T-helper 2 cell treated with Interferon-gamma antibody and Interleukin-4, amounts not matched to agents 100 ng/mL and 5 ng/mL, for 36 hours (primary cell): ENCODE measurements around the gene CAMLG. TPM values are rescaled to one million over a fixed set of nuclear protein-coding genes. Genes with fewer than 3 reads are reported as not detected.
"Not testable (repeated sequence)": the region's sequence is repeated elsewhere in the genome, so short reads cannot be mapped to it uniquely, and the experiment has no call there.

Experiments used
- intact Hi-C: fragments of 100-400 bp; cut with micrococcal nuclease; formaldehyde crosslinking; loops from one replicate; pipeline ENCODE4 v1.15.1; 2023
- total RNA-seq: library from RNA; stranded (reverse); gene quantifications from 2 replicates; pipeline ENCODE4 v1.2.3, GENCODE V29; 2022

CAMLG gene
- total RNA-seq: 20.4 and 22.5 TPM in 2 replicates

DNA sequence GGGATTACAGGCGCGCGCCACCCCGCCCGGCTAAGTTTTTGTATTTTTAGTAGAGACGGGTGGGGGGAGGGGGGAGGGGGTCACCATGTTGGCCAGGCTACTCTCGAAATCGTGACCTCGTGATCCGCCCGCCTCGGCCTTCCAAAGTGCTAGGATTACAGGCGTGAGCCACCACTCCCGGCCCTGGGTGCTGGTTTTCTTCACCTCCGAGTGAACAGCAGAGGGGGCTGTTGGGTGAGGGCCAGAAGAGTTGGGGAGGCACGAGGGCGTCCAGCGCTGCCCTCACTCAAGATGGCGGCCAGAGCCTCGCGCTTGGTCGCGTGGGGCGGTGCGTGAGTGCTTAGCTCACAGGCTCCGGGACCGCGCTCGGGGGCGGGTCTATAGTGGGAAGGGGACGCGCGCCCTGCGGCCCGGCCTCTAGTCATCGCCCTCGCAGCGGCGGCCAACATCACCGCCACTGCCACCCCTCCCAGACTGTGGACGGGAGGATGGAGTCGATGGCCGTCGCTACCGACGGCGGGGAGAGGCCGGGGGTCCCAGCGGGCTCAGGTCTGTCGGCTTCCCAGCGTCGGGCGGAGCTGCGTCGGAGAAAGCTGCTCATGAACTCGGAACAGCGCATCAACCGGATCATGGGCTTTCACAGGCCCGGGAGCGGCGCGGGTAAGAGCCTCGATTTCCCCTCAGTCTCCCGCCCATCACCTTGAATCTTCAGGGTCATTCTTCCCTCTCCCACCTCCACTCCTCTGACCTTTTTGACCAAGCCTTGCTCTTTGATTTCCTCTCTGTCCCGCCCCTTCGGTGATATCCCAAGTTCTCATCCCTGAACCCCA, at the start of gene CAMLG:
CAMLG (plus strand) TSS at position 416 of the 830 bp plus-strand sequence; CDS start at position 489, 73 bp downstream.
- intact Hi-C loops: loop anchor here (1.0 to 10.0 kb wide), 13 partner anchors 20 to 1776 kb away; partner anchors contain the start of genes AFF4, C5orf24, CDKN2AIPNL and DDX46

DNA sequence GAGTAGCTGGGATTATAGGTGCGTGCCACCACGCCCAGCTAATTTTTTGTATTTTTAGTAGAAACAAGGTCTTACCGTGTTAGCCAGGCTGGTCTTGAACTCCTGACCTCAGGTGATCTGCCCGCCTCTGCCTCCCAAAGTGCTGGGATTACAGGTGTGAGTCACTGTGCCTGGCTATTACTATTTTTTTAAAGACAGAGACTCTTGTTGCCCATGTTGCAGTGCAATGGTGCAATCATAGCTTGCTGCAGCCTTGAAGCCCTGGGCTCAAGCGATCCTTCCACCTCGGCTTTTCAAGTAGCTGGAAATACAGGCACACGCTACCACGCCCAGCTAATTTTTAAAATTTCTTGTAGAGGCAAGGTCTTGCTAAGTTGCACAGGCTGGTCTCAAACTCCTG, 48.2 kb upstream of the CAMLG start:
- intact Hi-C loops: not testable (repeated sequence)

DNA sequence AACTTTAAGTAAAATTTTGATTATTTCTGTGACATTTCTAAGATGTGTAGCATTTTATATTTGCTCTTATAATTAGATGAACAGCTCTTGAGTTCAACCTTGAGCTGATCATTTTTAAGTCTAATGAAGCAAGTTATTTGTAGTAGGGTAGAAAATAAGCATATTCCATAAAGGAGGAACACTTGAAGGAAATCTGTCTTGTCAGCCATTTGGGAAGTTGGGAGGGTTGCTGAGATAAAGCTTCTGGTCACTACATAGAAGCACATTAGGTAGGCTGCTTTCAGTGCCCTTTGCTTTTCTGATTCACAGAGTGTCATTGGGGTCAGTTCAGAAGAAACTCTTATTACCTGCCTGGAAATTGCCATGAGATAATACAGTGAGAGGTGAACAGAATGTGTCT, 45.6 kb upstream of the CAMLG start:
- intact Hi-C loops: no loop called here

DNA sequence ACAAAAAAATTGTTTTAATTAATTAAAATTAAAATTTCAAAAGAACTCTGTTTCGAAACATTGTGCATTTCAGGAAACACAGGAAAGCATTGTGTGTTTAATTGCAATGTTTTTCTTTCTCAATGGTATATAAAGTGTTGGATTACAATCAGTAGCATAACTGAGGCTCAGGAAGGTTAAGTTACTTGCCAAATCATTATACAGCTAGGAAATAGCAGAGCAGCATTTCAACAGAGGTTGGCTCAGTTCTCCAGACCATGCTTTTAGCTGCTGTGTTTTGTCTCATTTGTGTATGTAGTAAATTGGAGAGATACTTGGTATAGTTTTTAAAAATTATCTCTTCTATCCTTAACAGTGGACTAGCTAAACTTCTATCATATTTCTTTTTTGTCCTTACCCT, 30.0 kb upstream of the CAMLG start:
- intact Hi-C loops: no loop called here

GRCh38 chr5:134714120-134714519, 24.2 kb upstream of the CAMLG start:
- intact Hi-C loops: no loop called here

DNA sequence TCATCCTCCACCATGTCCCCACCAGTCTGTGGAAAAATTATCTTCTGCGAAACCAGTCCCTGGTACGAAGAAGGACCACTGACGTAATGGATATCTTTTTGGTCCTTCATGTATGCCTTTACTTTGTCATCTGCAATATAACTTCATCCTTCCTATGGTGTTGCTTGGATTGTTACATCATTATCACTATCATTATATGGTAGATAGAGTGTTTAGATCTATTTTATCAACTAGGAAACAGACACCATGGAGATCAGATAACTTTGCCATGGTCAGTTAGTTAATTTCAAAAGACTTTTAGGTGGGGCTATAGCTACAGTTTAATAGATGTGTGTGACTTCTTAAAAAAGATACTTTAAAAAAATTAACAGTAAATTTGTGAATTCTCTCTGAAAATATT, 23.8 kb upstream of the CAMLG start:
- intact Hi-C loops: no loop called here

- intact Hi-C loops: not testable (repeated sequence)
Measured at GRCh38 chr5:134715466-134715865, 22.9 kb upstream of the CAMLG start.

DNA sequence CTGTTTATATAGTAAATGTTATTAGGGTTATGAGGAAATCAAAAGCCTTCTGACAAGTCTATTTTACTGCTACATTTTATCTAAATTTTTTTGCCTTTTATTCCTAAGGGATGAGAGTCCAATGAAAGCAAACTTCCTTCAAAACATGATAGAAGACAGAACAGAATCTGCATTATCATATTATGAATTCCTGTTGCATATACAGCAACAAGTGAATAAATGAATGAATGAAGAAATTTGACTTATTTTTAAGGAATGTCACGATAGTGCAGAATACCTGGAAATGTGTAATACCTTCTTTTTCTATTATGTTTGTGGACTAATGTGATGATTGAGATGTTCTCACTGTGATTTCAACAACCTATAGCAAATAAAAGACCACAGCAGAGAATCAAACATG, 13.5 kb upstream of the CAMLG start:
- intact Hi-C loops: no loop called here

DNA sequence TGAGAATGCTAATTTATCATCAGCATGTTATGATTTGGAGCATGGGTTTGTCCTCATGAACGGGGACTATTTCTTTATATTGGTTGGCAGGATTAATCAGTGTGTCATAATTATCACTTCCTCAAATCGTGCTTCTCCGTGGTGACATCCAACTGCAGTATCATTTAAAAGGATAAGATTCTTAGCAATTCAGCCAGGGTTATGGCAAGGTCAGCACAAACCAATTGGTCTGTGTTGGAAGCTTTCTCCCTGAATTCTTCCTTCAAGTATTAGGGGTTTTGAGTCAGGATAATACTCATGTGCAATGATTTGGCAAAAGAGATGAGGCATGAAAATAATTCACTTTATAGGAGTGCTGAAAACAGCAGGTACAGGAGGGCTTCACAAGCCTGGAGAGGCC, 5.5 kb upstream of the CAMLG start:
- intact Hi-C loops: loop anchor here (10.0 kb wide), 1 partner anchor 318 kb away; the partner anchor contains the start of gene CDKN2AIPNL

DNA sequence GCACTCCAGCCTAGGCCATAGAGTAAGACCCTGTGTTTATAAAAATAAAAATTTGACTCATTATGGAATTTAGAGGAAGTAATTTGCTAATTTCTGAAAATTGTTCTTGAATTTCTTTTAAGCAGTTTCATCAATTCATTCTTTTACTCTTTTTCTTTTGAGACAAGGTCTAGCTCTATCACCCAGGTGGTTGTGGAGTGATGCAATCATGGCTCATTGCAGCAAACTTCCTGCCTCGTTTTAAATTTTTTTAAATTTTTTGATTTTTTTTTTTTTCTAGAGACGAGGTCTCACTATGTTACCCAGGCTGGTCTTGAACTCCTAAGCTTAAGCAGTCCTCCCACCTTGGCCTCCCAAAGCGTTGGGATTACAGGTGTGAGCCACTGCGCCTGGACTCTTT, 3.1 kb upstream of the CAMLG start:
- intact Hi-C loops: loop anchor here (5.0 to 10.0 kb wide), 2 partner anchors 320 to 733 kb away; partner anchors contain the start of genes CDKN2AIPNL and VDAC1

- intact Hi-C loops: loop anchor here (5.0 to 10.0 kb wide), 2 partner anchors 321 to 734 kb away; partner anchors contain the start of genes CDKN2AIPNL and VDAC1
Measured at GRCh38 chr5:134736173-134736812, 2.1 kb upstream of the CAMLG start.

GRCh38 chr5:134738963-134739661, 764 bp downstream of the CAMLG start:
- intact Hi-C loops: loop anchor here (1.0 to 10.0 kb wide), 14 partner anchors 19 to 1776 kb away; partner anchors contain the start of genes AFF4, C5orf24, CDKN2AIPNL and DDX46

- intact Hi-C loops: no loop called here
Measured at GRCh38 chr5:134741052-134741451, 2.7 kb downstream of the CAMLG start.

- intact Hi-C loops: no loop called here
Measured at GRCh38 chr5:134742134-134742533, 3.8 kb downstream of the CAMLG start.

GRCh38 chr5:134749415-134749814, 11.1 kb downstream of the CAMLG start:
- intact Hi-C loops: no loop called here

GRCh38 chr5:134758176-134758503, 19.8 kb downstream of the CAMLG start:
- intact Hi-C loops: loop anchor here (1.0 to 5.0 kb wide), 7 partner anchors 20 to 532 kb away; partner anchors contain the start of genes C5orf24, CAMLG, CDKN2AIPNL and PCBD2

- intact Hi-C loops: loop anchor here (1.0 to 5.0 kb wide), 7 partner anchors 20 to 532 kb away; partner anchors contain the start of genes C5orf24, CAMLG, CDKN2AIPNL and PCBD2
Measured at GRCh38 chr5:134758504-134759341, 20.4 kb downstream of the CAMLG start, which contains the start of gene DDX46. DDX46 (plus strand) TSS chr5:134758779; CDS start chr5:134758939, 160 bp downstream.

DNA sequence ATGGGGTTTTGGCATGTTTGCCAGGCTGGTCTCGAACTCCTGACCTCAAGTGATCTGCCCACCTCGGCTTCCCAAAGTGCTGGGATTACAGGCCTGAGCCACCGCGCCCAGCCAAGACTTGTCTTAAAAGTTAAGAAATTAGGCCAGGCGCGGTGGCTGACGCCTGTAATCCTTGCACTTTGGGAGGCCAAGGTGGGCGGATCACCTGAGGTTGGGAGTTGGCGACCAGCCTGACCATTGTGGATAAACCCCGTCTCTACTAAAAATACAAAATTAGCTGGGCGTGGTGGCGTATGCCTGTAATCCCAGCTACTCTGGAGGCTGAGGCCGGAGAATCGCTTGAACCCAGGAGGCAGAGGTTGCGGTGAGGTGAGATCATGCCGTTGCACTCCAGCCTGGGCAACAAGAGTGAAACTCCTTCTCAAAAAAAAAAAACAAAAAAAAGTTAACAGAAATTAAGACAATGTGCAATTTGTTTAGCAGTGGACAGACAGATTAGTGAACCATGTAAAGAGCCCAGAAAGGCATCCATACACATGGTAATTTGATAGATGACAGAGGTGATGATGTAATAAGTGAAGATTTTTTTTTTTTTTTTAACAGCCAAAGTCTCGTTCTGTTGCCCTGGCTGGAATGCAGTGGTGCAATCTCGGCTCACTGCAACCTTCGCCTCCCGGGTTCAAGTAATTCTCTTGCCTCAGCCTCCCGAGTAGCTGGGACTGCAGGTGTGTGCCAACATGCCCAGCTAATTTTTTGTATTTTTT, 29.4 kb downstream of the CAMLG start:
- intact Hi-C loops: not testable (repeated sequence)

DNA sequence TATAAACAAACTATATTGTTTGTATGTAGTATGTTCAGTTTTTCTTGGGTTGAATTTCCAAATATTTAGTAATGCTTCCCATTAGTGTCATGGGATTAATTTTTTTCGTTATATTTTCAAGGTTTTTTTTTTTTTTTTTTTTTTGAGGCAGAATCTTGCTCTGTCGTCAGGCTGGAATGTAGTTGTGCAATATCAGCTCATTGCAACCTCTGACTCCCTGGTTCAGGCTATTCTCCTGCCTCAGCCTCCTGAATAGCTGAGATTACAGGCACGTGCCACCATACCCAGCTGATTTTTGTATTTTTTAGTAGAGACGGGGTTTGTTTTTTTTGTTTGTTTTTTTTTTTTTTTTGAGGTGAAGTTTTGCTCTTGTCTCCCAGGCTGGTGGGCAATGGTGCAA, 30.9 kb downstream of the CAMLG start:
- intact Hi-C loops: no loop called here
